ENCODE measurements around the gene KANSL3.

DNA sequence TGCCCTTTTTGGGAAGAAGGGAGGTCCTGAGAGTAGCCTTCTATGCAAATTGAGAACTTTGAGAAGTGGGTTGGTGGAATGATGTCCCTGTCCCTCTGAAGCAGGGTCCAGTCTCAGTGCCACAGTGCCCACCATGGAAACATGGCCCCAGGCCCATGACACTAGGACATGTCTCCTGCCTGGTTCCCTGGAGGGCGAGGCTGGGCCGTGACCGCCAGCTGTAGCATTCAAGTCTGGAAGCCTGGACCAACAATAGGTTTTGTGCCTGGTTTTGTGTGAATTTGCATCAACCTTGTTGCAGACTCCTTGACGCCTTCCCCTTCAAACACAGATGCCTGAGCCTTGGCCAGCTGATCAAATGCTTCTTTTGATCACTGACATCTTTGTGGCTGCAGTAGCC lies 74.1 kb downstream of the KANSL3 start:
- TF ChIP-seq, protein P1, sequence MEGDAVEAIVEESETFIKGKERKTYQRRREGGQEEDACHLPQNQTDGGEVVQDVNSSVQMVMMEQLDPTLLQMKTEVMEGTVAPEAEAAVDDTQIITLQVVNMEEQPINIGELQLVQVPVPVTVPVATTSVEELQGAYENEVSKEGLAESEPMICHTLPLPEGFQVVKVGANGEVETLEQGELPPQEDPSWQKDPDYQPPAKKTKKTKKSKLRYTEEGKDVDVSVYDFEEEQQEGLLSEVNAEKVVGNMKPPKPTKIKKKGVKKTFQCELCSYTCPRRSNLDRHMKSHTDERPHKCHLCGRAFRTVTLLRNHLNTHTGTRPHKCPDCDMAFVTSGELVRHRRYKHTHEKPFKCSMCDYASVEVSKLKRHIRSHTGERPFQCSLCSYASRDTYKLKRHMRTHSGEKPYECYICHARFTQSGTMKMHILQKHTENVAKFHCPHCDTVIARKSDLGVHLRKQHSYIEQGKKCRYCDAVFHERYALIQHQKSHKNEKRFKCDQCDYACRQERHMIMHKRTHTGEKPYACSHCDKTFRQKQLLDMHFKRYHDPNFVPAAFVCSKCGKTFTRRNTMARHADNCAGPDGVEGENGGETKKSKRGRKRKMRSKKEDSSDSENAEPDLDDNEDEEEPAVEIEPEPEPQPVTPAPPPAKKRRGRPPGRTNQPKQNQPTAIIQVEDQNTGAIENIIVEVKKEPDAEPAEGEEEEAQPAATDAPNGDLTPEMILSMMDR (conservative IDR thresholded peaks at IDR 0.05) = no peak
- no peak for TF ChIP-seq ZFX (IDR thresholded peaks at IDR 0.05)
